Astrocyte of the cerebellum (primary cell): ENCODE measurements around the gene ARL13B.
"Not testable (repeated sequence)": the region's sequence is repeated elsewhere in the genome, so short reads cannot be mapped to it uniquely, and the experiment has no call there.

Source experiments
- DNase-seq: peaks from one replicate; pipeline ENCODE4 v3.0.0-alpha.2; 2011; ENCODE audit warnings: low read depth
- H3K4me3 ChIP-seq: 2 replicates; pipeline ENCODE4 v1.5.1; 2011; ENCODE audit warnings: mild to moderate bottlenecking, low read depth, low read length, moderate library complexity
- CTCF ChIP-seq: IDR thresholded peaks from 2 replicates; pipeline ENCODE4 v1.5.1; 2012; ENCODE audit warnings: low read length, low read depth, moderate library complexity, mild to moderate bottlenecking; ENCODE audit errors: missing control alignments
- in situ Hi-C: cut with HindIII; loops from 2 replicates; pipeline ENCODE4 v1.10.0; 2017; ENCODE audit warnings: low sequenced_read_pairs

Gene ARL13B

GRCh38 chr3:93961489-93961888 is 18.5 kb upstream of the ARL13B start:
- no peak for DNase-seq
- no peak for TF ChIP-seq CTCF
- H3K4me3 ChIP-seq: no peak overlapping the region
- in situ Hi-C loops: no loop called here

- in situ Hi-C loops: no loop called here
These were observed 17.2 kb upstream of the ARL13B start for GRCh38 chr3:93962798-93963197.

GRCh38 chr3:93965106-93965505 is 14.8 kb upstream of the ARL13B start:
- H3K4me3 ChIP-seq, in situ Hi-C loops, DNase-seq: not testable (repeated sequence)

More at GRCh38 chr3:93962798-93963197, 17.2 kb upstream of the ARL13B start:
- DNase-seq: no peak
- no peak for TF ChIP-seq CTCF
- no peak overlapping the region for H3K4me3 ChIP-seq

- no peak for TF ChIP-seq CTCF
- H3K4me3 ChIP-seq: no peak overlapping the region
- DNase-seq: no peak
- in situ Hi-C loops: no loop called here
These were observed 10.5 kb upstream of the ARL13B start for GRCh38 chr3:93969443-93969842.

GRCh38 chr3:93969997-93970396 is 10.0 kb upstream of the ARL13B start:
- no peak for TF ChIP-seq CTCF
- DNase-seq: no peak
- in situ Hi-C loops: no loop called here
- H3K4me3 ChIP-seq: no peak overlapping the region

- in situ Hi-C loops: no loop called here
- H3K4me3 ChIP-seq: peak within 1 kb of the TSS; percentile 59
- TF ChIP-seq CTCF: no peak
- DNase-seq: peak; percentile 36
These were observed 6.5 kb upstream of the ARL13B start, which contains the start of gene PROS1 for GRCh38 chr3:93973131-93974126. Gene PROS1, minus strand, starts transcription at chr3:93973896. Its CDS starts 147 bp downstream, at chr3:93973749.

- no peak for TF ChIP-seq CTCF
- no peak overlapping the region for H3K4me3 ChIP-seq
- DNase-seq: no peak
- in situ Hi-C loops: no loop called here
These were observed 1.7 kb downstream of the ARL13B start for GRCh38 chr3:93981649-93982048.
